Adipose tissue (tissue), 3 donors: ENCODE data around the gene CLPTM1. TPM values are rescaled to one million over a fixed set of nuclear protein-coding genes. Genes with fewer than 3 reads are reported as not detected.
A peak's percentile ranks its signal among the peaks of the same experiment; 100 is the strongest.

Experiments used
- H3K27ac ChIP-seq: one replicate; pipeline ENCODE4 v1.5.1; 2013; ENCODE audit warnings: low read depth, low read length
- WGBS, 3 donors: extraction: QIAGEN DNeasy Blood & Tissue Kit; methylation state at CpG; one replicate each; pipeline ENCODE4 v1.1.7; 2013; 5-methylcytosine and 5-hydroxymethylcytosine counted together
- polyA plus RNA-seq, 3 donors: library from polyadenylated mRNA; stranded (reverse); fragments of 200-250 nt; gene quantifications; one replicate each; pipeline ENCODE4 v1.2.3, GENCODE V29; 2013
- donor health status: healthy with polysubstance abuse.
- donor health status: Bipolar disorder and iron deficiency.
- donor health status: healthy.

The CLPTM1 gene
- polyA plus RNA-seq, 3 donors: 55.8 to 151 (median 75.7) TPM

GRCh38 chr19:45030825-45031224, 75.6 kb downstream of the CLPTM1 start:
- 93 to 95% (median 94%) methylated on average over 6 of the region's 6 CpGs for WGBS, 3 donors
- no peak overlapping the region for H3K27ac ChIP-seq

- no peak overlapping the region for H3K27ac ChIP-seq
- WGBS, 3 donors: 84 to 94% (median 87%) methylated on average over 18 of the region's 18 CpGs
Observed at GRCh38 chr19:45032421-45032820, 77.2 kb downstream of the CLPTM1 start.

- WGBS, 3 donors: 95 to 98% (median 98%) methylated on average over 6 of the region's 6 CpGs
- no peak overlapping the region for H3K27ac ChIP-seq
Observed at GRCh38 chr19:45035755-45036154, 80.6 kb downstream of the CLPTM1 start.

DNA sequence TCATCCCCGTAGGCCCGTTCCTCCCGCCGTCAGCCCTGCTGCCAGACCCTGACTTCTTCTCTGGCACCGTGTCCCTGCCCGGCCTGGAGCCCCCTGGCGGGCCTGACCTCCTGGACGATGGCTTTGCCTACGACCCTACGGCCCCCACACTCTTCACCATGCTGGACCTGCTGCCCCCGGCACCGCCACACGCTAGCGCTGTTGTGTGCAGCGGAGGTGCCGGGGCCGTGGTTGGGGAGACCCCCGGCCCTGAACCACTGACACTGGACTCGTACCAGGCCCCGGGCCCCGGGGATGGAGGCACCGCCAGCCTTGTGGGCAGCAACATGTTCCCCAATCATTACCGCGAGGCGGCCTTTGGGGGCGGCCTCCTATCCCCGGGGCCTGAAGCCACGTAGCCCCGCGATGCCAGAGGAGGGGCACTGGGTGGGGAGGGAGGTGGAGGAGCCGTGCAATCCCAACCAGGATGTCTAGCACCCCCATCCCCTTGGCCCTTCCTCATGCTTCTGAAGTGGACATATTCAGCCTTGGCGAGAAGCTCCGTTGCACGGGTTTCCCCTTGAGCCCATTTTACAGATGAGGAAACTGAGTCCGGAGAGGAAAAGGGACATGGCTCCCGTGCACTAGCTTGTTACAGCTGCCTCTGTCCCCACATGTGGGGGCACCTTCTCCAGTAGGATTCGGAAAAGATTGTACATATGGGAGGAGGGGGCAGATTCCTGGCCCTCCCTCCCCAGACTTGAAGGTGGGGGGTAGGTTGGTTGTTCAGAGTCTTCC, 82.4 kb downstream of the CLPTM1 start:
- 91 to 92% (median 92%) methylated on average over 37 of the region's 37 CpGs for WGBS, 3 donors
- H3K27ac ChIP-seq: no peak overlapping the region

GRCh38 chr19:45038931-45039893, 84.0 kb downstream of the CLPTM1 start, which contains the start of gene CLASRP:
Gene CLASRP, plus strand, starts transcription at chr19:45039045. Its CDS starts 1,168 bp downstream, at chr19:45040213.
- WGBS, 3 donors: 2 to 3% (median 3%) methylated on average over 52 to 62 of the region's 62 CpGs
- H3K27ac ChIP-seq: peak within 1 kb of the TSS; percentile 81

GRCh38 chr19:45040059-45040771, 85.0 kb downstream of the CLPTM1 start:
- H3K27ac ChIP-seq: no peak overlapping the region
- WGBS, 3 donors: 58 to 78% (median 65%) methylated on average over 19 of the region's 19 CpGs

DNA sequence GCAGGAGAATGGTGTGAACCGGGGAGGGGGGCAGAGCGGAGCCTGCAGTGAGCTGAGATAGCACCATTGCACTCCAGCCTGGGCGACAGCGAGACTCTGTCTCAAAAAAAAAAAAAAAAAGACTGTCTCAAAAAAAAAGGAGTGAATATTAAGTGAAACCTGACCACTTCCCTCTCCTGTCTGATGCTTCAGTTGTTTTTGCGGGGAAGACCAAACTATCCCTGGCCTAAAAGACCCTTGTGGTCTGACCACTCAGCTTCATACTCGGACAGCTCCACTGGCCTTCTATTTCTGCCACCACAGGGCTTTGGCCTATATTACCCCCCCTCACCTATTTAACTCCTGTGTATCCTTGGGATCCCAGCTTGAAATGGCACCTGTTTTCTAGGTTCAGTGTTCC, 85.9 kb downstream of the CLPTM1 start:
- WGBS, 3 donors: 78 to 97% (median 85%) methylated on average over 6 of the region's 6 CpGs
- H3K27ac ChIP-seq: no peak overlapping the region

Other genes with a start within 250 kb of the CLPTM1 start
- gene BCL3, start 206.7 kb upstream of the CLPTM1 start, polyA plus RNA-seq: 100 to 1,000 TPM in 1 of 3 donors, 10 to 100 TPM in 2; 33.4 to 150 (median 97.6) TPM
- 10 to 100 TPM in 1 of 3 donors, 1 to 10 TPM in 1, under 1 TPM in 1; 0.45 to 11.1 (median 2.0) TPM for gene CBLC, start 177.5 kb upstream of the CLPTM1 start, polyA plus RNA-seq
- gene BCAM, start 146.3 kb upstream of the CLPTM1 start, polyA plus RNA-seq: 10 to 100 TPM; 23.8 to 66.5 (median 62.1) TPM
- gene NECTIN2, start 109.1 kb upstream of the CLPTM1 start, polyA plus RNA-seq: 10 to 100 TPM; 23.8 to 83.0 (median 58.7) TPM
- gene TOMM40, start 64.1 kb upstream of the CLPTM1 start, polyA plus RNA-seq: 10 to 100 TPM; 25.6 to 60.5 (median 26.4) TPM
- gene APOE, start 49.6 kb upstream of the CLPTM1 start, polyA plus RNA-seq: 1,000 to 10,000 TPM in 1 of 3 donors, 100 to 1,000 TPM in 2; 118 to 1,060 (median 448) TPM
- 10 to 100 TPM; 33.9 to 42.9 (median 40.3) TPM for gene APOC1, start 40.8 kb upstream of the CLPTM1 start, polyA plus RNA-seq
- gene APOC4, start 13.1 kb upstream of the CLPTM1 start, polyA plus RNA-seq: not detected
- under 1 TPM in 2 of 3 donors, not detected in 1; 0.18 to 0.36 TPM for gene APOC2, start 9.3 kb upstream of the CLPTM1 start, polyA plus RNA-seq
- gene RELB, start 46.1 kb downstream of the CLPTM1 start, polyA plus RNA-seq: 10 to 100 TPM; 11.0 to 64.9 (median 12.7) TPM
- gene CLASRP, start 83.7 kb downstream of the CLPTM1 start, polyA plus RNA-seq: 10 to 100 TPM; 40.2 to 73.4 (median 57.3) TPM
- gene ZNF296, start 121.1 kb downstream of the CLPTM1 start, polyA plus RNA-seq: under 1 TPM; 0.22 to 0.48 (median 0.45) TPM
- gene GEMIN7, start 123.9 kb downstream of the CLPTM1 start, polyA plus RNA-seq: 10 to 100 TPM; 12.4 to 29.6 (median 19.3) TPM
- gene PPP1R37, start 137.8 kb downstream of the CLPTM1 start, polyA plus RNA-seq: 10 to 100 TPM; 15.4 to 17.5 (median 16.9) TPM
- gene NKPD1, start 205.6 kb downstream of the CLPTM1 start, polyA plus RNA-seq: under 1 TPM; 0.04 to 0.11 (median 0.05) TPM
- 10 to 100 TPM; 25.0 to 43.9 (median 31.7) TPM for gene TRAPPC6A, start 222.9 kb downstream of the CLPTM1 start, polyA plus RNA-seq
- gene BLOC1S3, start 223.4 kb downstream of the CLPTM1 start, polyA plus RNA-seq: 1 to 10 TPM; 3.5 to 4.0 (median 3.9) TPM